AG04449 (cell line): Measurements from ENCODE around the gene TBC1D3B.
"Not testable (repeated sequence)": the region's sequence is repeated elsewhere in the genome, so short reads cannot be mapped to it uniquely, and the experiment has no call there.

ENCODE experiments used
- CTCF ChIA-PET: fragments of 350-600 bp; formaldehyde crosslinking; extraction: SDS; loops from one replicate; lab custom pipeline; 2021; ENCODE audit warnings: antibody characterized with exemption; lab: Yijun Ruan, JAX
- POLR2A ChIA-PET: fragments of 400-600, 350-600 bp; formaldehyde crosslinking; extraction: SDS; loops from one replicate; lab custom pipeline; 2020; ENCODE audit warnings: antibody characterized with exemption, inconsistent platforms; lab: Yijun Ruan, JAX
- DNase-seq: peaks from one replicate; pipeline ENCODE4 v3.0.0-alpha.2; 2010; ENCODE audit warnings: low read depth, low spot score
- H3K4me3 ChIP-seq: 2 replicates; pipeline ENCODE4 v1.5.1; 2011; ENCODE audit warnings: low read depth, mild to moderate bottlenecking, control low read depth, low read length
- CTCF ChIP-seq: IDR thresholded peaks from one replicate; pipeline ENCODE4 v1.5.1; 2011; ENCODE audit warnings: mild to moderate bottlenecking, moderate library complexity, low read length, control low read depth, inconsistent platforms; ENCODE audit not compliant: insufficient read depth; ENCODE audit errors: missing control alignments

Gene TBC1D3B

GRCh38 chr17:36212272-36212605 is 35.8 kb upstream of the TBC1D3B start:
- ChIA-PET CTCF (no interaction called here), POLR2A (no interaction called here)

GRCh38 chr17:36211484-36212271 is 35.2 kb upstream of the TBC1D3B start:
- POLR2A ChIA-PET, DNase-seq, H3K4me3 ChIP-seq, CTCF ChIA-PET: not testable (repeated sequence)

More at GRCh38 chr17:36212272-36212605, 35.8 kb upstream of the TBC1D3B start:
- TF ChIP-seq CTCF = no peak
- H3K4me3 ChIP-seq = no peak overlapping the region
- DNase-seq = no peak

- POLR2A ChIA-PET, DNase-seq, H3K4me3 ChIP-seq, CTCF ChIA-PET: not testable (repeated sequence)
Observed at GRCh38 chr17:36210439-36211211, 34.2 kb upstream of the TBC1D3B start, which contains the start of gene CCL4L2. Gene CCL4L2 (plus strand): TSS chr17:36211063.

- no peak for DNase-seq
- no peak for TF ChIP-seq CTCF
- no peak overlapping the region for H3K4me3 ChIP-seq
- ChIA-PET CTCF (no interaction called here), POLR2A (no interaction called here)
Observed at GRCh38 chr17:36209575-36209974, 33.1 kb upstream of the TBC1D3B start.

GRCh38 chr17:36207383-36207782 is 30.9 kb upstream of the TBC1D3B start:
- POLR2A ChIA-PET, H3K4me3 ChIP-seq, CTCF ChIA-PET, DNase-seq: not testable (repeated sequence)

- DNase-seq, POLR2A ChIA-PET, H3K4me3 ChIP-seq: not testable (repeated sequence)
- CTCF ChIA-PET = interaction anchor here (1.7 kb wide), 1 partner anchor 58 kb away, joined by 4 read pairs; no protein-coding TSS in a partner anchor
Observed at GRCh38 chr17:36206486-36206821, 30.0 kb upstream of the TBC1D3B start.

GRCh38 chr17:36205637-36206485 is 29.4 kb upstream of the TBC1D3B start:
- DNase-seq = no peak
- CTCF ChIA-PET = interaction anchor here (1.7 kb wide), 1 partner anchor 57 kb away, joined by 4 read pairs; no protein-coding TSS in a partner anchor
- no peak overlapping the region for H3K4me3 ChIP-seq
- POLR2A ChIA-PET = no interaction called here
- no peak for TF ChIP-seq CTCF
